RPMI7951 (cell line): Measurements from ENCODE around the gene INPP5D. TPM values are rescaled to one million over a fixed set of nuclear protein-coding genes. Genes with fewer than 3 reads are reported as not detected.

ENCODE experiments used
- total RNA-seq: library from RNA; depleted of rRNA; stranded (reverse); fragments of >200 nt; shearing (Covaris generic); gene quantifications from 2 replicates; pipeline ENCODE4 v1.2.3, GENCODE V29; 2014; rRNA removed

Gene INPP5D
- total RNA-seq, 1 experiment from 2014 or later, result 0.24 TPM

Other genes starting within 250 kb of the INPP5D start
- 0.24 and 0.98 TPM in 2 replicates for gene SNORC, start 190.1 kb upstream of the INPP5D start, total RNA-seq
- gene NGEF, start 47.1 kb upstream of the INPP5D start, total RNA-seq, result 35.4 and 38.4 TPM in 2 replicates
- gene NEU2, start 27.7 kb upstream of the INPP5D start, total RNA-seq, result not detected in 2 replicates
- 51.3 and 60.2 TPM in 2 replicates for gene ATG16L1, start 191.3 kb downstream of the INPP5D start, total RNA-seq
- 0.12 TPM in 1 of 2 replicates, not detected in the other for gene SAG, start 247.5 kb downstream of the INPP5D start, total RNA-seq